DMS114 treated with DMSO at 0.1 percent for 48 hours (cell line): ENCODE results near the gene RECQL5.

Experiments used
- DNase-seq: peaks from one replicate; lab custom pipeline; 2025; ENCODE audit not compliant: unreplicated experiment; lab: John Stamatoyannopoulos, UW

RECQL5 gene

DNA sequence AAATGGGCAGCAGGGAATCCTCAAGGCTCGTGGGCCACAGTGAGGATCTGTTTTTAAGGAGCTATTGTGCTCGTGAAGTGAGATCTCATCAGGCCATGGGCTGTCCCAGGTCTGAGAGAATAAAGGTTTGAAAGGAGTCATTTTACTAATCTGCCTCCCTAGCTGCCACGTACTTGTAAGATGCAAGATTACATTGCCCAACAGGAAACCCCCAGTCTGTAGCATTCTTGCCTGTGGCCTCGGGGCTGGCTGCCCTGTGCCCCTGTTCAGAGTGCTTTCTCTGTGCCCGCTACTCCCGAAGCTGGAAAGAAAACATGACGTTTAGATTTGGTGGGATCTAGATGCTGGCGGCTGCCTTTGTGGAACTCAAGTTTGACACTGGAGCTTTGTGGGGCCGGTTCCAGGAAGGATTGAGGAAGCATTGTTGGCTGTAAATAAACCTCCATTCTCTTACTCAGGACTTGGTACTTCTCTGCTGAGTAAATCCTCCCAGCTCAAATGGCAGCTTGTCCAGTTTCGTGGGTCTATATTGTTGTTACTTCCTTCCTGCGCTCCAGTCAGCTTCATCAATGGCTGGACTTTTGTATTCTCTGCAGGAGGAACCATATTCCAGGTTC lies 21.4 kb upstream of the RECQL5 start:
- DNase-seq: no peak

DNA sequence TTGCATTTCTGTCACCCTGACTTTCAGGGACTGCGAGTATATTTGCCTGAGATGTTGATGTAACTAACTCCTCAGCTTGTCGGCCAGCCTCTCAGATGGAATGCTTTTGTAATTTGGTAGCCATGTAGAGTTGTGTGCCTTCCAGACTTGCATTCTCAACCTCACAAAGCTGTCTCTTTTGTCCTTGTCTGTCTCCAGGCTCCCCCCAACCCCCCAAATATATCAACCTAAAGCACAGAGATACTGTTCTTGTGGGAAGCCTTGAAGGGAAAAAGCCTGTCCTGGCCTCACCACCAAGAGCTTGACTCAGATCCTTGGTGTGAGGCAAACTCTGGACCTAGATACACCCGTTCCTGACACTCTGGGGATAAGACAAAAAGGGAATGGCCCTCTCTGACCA lies 18.5 kb upstream of the RECQL5 start:
- DNase-seq: no peak

DNA sequence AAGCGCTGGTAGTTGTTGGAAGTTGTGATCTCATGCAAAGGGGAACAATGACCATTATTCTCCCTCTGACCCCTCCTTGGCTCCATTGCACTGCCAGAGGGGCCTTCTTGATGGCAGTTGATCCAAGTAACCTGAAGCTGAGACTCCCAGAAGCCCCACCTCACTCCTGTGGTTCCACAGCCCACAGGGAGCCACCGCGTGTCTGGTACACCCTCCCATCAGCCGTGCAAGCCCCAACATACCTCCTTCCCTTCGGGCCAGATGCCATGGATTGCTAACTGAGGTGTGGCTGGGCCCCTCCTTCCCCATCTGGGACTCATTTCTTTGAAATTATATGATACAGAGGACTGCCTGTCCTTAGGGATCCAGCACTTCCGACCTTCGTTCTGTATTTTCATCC lies 18.0 kb upstream of the RECQL5 start:
- DNase-seq: no peak

DNA sequence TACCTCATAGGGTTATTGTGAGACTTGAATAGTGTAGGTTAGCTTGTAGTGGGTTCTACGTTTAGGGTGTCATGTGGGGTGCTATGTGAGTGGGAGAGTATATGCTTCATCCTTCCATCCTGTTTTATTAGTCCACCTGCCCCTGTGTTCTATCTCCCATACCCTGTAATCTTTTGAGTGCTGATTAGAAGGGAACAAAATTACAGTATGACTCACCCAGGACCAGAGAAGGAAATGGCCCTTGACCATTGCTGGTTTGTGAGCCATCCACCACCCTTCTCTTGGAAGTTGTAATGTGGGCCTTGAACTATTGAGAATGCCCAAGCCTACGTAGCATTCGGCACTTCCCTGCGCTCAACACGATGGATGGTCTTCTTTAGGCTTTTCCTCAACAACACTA lies 17.3 kb upstream of the RECQL5 start:
- no peak for DNase-seq

DNA sequence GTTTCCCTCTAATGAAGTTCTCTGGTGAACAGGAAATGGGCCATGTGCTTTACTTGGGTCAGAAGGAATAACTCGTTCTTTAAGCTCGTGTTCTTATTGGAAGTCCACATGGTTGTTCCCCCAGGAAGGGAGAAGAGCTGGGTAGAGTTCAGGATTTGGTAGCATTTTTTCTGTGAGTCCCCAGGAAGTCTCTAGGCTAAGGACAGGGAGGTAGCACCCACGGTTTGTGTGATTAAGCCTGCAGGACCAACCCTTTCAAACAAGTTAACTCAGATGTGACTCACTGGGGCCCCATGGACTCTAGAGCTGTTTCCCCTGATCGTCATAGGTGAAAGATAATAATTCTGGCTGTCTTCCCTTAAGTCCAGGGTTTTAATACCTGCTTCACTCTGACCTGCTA lies 16.6 kb upstream of the RECQL5 start:
- DNase-seq: no peak

DNA sequence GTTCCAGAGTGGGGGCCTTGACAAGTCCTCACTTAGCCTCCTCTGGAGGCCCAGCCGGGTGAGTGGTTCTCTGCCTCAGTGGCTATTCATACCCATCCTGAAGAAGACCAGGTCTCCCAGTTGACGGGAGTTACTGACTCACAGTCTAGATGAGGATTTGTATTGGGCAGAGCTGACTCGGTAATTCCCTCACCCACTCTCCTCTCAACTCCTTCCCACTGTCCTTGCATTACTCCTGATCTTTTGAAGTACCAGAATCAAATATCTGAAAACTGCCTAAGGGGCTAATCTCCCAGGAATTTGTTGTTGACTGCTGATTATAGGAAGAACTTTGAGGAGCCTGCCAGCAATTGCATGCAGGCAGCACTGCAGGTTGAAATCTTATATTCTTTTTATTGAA lies 14.3 kb upstream of the RECQL5 start:
- DNase-seq: no peak

DNA sequence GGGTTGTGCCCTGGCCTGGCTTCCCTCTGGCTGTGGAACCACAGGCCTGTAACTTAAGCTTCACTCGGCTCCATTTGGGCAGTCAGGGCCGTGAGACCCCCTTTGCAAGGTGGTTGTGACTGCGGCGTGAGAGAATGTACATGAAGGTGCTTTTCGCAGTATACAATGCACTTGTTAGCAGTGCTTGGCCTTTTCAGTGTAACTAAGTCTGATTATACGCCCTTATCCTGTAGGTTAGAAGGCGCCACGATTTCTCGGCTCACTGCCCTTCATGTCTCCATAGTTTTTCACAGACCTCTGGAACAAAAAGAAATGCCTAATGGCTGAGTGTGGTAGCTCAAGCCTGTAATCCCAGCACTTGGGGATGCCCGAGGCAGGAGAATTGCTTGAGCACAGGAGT lies 13.5 kb upstream of the RECQL5 start:
- DNase-seq: no peak

DNA sequence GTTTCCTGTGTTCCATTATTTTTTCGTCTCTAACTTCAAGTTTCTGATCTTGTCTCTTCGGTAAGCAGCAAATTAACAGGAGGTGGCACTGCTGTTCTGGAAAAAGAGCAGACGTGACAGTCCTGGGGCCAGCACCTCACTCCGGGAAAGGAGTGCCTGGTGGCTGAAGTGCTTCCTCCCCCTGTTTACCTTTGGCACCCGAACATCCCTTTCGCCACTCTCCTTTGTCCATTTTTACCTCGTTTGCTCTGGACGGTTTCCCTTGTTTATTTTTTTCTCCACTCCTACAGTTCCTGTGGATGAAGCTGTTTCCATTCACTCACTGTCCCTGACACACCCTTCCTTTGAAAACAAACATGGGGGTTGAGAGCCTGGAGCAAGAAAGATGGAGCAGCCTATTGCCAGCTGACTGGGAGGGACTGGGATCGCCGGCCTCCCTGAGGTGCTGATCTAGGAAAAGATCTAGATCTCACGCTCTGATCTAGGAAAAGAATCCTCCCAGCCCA lies 12.8 kb upstream of the RECQL5 start:
- no peak for DNase-seq

DNA sequence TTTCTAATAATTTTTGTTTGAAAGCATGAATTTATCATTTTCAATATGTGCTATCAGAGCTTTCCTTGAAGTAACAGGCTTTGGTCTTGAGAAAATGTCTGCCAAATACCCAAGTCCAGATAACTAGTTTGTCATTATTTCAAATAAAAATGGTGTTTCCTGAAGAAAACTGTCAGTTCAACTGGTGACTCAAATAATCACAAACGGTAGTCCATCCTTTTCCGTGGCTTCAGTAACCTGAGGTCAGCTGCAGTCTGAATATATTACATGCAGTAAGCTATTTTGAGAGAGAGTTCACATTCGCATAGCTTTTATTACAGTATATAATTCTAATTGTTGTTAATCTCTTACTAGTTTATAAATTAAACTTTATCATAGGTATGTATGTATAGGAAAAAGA lies 9.5 kb upstream of the RECQL5 start:
- DNase-seq: no peak

DNA sequence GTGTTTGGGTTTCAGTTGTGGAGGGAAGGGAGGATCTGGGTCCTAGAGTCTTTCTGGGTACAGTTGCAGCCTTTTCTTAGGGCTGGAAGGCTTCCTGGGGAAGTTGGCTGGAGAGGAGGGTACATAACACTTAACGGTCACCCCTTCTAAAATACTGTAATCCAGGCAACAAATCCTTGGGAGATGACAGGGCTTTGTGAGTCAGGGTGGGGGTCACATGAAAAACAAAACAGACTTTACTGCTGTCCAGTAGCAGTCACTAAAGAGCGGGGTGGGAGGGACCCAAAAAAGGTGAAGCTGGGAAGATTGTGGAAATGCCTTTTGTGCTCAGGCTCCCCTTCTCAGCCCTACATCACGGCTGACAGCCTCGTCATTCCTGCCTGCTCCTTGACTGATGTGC lies 6.5 kb upstream of the RECQL5 start:
- no peak for DNase-seq

DNA sequence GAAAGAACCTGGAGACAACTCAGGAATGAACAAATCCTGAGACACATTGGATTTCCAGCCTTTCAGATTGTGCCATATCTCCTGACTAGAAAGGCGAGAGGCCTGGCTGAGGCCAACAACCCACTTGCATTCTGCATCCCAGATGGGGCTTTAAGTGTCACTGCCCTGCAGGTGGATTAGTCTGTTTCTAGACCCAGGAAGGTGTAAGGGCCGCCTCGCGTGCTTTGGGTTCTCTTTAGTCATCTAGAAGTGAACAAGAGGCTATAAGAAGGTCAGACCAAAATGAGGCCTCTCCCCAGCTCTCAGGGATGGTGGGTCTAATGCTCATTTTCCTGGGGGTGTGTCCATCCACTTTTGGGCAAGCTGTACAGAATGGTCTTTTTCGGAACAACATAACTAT lies 5.1 kb upstream of the RECQL5 start:
- DNase-seq: no peak

DNA sequence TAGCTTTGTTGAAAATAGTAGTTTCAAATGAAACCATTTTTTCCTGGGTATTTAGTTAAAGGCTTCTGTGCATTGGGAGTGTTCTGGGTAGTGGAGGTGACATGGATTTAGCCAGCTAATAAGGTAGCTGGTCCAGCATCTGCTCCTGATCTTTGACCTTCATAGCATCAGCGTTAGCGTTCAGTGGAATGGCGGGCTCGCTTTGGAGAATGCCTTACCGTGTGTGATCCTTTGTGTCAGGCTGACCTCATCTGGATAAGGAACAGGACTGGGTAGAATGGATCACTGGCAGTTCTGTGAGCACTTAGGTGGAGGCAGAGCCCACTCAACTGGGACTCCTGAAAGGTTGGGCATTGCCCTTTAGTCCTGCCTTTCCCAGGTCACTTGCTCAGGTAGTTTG lies 3.9 kb upstream of the RECQL5 start:
- no peak for DNase-seq

DNA sequence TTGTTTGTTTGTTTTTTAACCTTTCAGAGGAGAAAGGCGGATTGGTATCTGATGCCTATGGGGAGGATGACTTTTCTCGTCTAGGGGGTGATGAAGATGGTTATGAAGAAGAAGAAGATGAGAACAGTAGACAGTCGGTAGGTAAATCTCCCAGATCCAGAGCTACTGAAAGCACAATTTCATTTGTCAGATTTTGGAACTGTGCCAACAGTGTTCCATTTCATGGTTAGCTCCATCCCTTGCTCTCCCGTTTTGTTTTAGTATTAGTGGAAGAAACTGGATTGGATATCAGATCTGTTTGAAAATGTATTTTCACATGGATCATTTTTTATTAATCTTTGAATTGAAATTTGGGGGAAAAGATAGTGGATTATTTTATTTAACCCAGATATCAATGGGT lies 1.5 kb upstream of the RECQL5 start:
- DNase-seq: no peak

DNA sequence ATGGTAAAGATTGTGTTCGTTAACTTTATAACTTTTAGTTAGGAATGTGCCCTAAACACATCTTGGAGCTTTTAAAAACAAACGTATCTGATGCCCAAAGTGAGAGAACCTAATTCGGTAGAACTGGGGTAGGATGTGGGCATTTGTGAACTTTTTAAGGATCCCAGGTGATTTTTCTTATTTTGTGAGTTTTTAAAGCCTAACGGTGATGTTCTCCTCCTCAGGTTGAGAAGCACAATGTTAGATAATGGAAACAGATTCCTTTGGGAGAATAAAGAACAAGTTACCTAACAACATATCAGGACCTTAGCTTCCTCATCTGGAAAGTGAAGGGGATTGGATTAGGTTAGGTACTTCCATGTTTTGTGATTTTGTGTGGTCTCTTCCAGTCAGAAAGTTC lies 871 bp upstream of the RECQL5 start:
- DNase-seq: no peak

DNA sequence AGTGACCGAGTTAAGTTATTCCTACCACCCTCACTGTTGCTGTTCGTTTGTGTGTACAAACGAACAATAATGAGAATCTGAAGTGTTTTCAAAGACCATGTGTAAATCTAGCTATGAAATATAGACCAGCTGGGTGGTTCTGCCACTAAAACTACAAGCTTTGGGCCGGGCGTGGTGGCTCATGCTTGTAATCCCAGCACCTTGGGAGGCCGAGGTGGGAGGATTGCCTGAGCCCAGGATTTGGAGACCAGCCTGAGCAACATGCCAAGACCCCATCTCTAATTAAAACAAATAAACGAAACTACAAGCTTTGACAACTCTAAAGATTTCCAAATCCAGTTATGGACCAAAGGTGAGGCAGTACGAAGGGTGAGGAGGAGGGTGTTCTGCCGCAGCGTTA lies 973 bp downstream of the RECQL5 start:
- DNase-seq: no peak

DNA sequence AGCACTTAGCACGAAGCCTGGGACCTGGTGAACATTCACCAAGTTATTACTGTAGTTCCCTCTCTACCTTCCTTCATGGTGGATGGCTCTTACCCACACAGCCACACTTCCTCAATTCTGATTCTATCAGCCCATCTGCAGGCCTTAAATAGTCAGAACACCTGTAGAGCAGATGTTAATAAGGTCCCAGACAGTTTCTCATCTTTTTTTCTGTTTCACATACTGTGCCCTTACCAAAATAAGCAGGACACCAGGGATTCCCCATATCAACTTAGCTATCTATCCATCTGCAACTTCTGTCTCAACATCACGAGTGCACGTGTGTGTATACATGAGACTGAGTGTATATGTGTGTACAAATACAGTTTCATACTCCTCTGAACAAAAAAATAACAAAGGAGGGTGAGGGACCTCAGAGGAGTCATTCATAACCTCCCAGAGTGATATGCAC lies 2.8 kb downstream of the RECQL5 start:
- no peak for DNase-seq

DNA sequence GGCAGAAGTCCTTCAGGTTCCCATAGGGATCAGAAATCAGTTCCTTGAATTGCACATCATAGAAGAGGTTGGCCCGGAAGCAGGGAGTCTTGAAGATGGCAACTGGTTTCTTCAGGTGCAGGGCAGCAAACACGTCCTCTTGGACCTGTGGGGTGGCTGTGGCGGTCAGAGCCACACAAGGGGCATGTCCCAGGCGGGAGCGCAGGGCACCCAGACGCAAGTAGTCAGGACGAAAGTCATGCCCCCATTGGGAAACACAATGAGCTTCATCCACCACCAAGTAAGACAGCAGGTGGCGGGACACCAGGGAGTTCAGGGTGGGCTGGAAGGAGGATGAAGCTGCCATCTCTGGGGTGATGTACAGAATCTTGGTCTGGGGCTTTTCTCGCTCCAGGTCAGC lies 4.4 kb downstream of the RECQL5 start:
- no peak for DNase-seq

DNA sequence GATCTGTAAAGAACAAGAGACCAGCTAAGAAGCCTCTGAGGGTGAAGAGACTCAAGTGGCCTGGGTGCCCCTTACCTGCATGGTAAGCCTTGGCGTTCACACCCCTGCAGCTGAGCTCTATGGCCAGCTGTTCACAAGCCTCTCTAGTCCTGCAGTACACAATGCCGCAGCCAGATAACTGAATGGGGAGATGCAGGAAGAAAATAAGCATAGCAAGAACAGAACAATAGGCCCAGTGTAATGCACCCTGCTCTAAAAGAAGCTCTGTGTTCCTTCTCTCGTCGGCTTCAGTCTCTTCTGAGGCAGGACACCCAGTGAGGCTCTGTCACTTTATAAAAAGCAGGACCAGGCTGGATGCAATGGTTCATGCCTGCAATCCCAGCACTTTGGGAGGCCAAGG lies 5.4 kb downstream of the RECQL5 start:
- no peak for DNase-seq

DNA sequence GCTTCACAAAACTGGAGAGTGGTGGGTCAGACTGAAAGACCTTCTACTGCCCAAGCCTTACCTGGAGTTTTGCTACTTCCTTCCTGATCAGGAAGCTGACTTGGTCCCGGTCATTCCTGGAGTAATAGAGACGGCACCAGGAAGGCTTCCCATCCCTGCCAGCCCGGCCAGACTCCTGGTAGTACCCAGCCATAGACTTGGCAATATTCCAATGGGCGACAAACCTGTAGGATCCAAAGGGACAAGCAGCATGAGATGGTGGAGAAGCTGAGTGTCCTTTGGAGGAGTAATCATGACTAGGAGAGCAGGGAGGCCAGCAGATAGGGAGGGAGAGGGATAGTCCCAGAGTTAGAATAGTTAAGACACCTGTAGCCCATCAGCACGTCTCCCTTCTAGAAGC lies 8.7 kb downstream of the RECQL5 start:
- no peak for DNase-seq

DNA sequence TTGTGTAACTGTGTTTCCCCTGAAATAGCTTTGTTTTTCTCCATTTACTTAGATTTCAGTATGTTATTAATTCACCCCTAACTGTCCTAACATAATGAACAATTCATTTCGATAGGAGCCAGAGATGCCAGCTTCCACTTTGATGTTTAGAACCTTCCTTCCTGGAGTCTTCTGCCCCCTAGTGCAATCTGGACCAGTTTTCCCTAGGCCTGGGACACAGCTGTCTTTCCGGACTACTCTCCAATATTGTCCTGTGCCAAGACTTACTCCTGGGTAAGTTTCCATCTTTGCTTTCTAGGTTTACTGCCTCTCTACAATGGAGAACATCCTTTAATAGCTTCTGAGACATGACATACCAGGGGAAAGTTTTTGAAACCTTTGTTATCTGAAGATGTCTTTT lies 12.8 kb downstream of the RECQL5 start:
- no peak for DNase-seq

DNA sequence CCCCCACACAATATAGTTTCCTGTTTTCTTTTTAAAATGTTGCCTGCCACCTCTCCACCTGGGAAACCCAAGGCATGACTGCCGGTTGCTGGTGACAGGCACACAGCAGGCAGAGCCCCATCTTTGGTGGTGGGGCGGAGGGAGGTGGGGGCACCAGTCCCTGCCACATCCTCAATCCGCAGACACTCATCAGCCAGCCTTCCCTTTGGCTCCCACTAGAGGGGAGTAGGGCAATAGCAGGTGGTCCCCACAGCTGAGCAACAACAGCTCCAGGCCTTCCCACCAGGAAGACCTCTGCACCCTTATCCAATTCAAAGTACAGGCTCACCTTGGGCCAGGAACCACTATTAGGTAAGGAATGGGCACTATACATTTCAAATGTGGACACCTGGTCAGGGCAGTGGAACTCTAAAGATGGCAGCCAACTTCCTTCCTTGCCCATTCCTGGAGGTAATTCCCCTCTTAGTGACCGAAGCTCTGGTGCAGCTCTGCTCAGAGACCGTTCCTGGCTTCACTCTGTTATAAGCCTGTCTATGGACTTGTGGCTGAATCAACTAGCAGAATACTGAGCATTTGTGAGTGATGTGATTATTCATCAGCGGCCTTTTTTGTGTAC lies 13.9 kb downstream of the RECQL5 start:
- DNase-seq: peak; percentile 8

DNA sequence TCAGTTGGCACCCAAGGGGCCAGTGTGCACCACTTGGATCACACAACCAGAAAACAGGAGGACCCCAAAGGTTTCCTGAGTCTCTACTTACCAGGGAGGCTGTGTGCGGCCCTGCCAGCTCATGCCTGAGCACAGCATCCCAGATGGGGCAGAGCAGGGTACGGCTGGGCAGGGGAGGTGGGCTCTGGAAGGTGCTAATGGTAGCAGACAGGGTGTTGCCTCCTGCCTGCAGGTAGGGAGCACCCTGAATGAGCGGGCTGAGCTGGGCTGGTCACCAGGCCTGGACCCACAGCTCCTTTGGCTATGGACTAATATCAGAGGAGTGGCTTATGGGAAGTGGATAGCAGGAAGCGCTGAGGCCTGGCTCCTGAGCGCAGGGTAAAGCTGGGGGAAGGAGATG lies 14.6 kb downstream of the RECQL5 start:
- DNase-seq: no peak

DNA sequence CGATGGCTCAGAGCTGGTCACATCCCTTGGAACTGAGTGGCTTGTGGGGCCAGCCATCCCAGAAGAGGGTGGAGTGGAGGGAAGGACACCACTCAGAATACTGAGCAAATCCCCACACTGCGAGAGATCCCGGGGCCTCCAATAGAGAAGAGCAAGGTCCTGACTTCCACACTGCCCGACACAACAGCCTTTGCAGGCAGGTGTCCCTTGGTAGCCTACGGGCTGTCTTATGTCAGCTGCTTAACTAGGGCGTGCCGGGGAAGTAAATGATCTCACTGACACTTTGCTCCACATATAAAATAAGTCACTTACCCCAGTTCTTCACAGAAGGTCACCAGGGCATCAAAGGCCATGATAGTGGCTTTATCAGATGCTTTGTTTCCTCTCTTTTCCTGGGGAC lies 16.1 kb downstream of the RECQL5 start:
- DNase-seq: no peak
